ENCODE measurements around the gene ST6GALNAC3.
"Not testable (repeated sequence)": the region's sequence is repeated elsewhere in the genome, so short reads cannot be mapped to it uniquely, and the experiment has no call there.

Gene ST6GALNAC3

DNA sequence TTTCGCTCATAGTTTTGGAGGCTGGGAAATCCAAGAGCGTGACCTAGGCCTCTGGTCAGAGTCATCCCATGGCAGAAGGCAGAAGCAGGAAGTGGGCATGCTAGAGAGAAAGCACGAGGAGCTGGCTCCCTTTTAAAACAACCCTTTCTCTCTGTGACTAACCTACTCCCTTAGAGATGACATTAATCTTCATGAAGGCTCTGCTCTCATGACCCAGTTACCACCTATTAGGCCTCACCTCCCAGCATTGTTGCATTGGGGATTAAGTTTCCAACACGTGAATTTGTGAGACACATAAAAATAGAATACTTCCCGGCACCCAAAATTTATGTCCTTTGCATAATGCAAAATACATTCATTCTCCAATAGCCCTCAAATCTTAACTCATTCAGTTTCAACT, 569.6 kb downstream of the ST6GALNAC3 start:
- no peak for DNase-seq

DNA sequence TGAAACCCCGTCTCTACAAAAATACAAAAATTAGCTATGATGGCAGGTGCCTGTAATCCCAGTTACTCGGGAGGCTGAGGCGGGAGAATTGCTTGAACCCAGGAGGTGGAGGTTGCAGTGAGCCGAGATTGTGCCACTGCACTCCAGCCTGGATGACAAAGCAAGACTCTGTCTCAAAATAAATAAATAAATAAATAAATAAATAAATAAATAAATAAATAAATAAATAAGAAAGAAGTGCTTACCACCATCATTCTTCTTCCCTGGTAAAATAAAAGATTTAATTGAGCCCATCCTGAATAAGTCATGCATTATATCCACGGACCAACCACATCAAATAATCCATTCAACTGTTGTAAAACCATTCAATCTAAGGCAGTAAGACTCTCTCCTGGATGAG, 578.3 kb downstream of the ST6GALNAC3 start:
- not testable (repeated sequence) for DNase-seq

DNA sequence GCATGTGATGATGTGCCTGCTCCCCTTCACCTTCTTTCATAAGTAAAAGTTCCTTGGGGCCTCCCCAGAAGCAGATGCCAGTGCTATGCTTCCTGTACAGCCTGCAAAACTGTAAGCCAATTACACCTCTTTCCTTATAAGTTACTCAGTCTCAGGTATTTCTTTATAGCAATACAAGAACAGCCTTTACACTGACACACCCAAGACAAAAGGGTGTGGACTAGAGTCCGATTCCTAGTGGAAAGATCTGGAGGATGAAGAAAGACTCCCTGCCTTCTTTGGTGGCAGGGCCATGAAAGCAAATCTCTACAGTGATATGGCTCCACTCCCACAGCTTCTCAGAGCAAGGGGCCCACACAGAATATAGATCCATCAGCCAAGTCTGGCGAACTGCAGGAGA, 583.1 kb downstream of the ST6GALNAC3 start:
- DNase-seq: no peak

DNA sequence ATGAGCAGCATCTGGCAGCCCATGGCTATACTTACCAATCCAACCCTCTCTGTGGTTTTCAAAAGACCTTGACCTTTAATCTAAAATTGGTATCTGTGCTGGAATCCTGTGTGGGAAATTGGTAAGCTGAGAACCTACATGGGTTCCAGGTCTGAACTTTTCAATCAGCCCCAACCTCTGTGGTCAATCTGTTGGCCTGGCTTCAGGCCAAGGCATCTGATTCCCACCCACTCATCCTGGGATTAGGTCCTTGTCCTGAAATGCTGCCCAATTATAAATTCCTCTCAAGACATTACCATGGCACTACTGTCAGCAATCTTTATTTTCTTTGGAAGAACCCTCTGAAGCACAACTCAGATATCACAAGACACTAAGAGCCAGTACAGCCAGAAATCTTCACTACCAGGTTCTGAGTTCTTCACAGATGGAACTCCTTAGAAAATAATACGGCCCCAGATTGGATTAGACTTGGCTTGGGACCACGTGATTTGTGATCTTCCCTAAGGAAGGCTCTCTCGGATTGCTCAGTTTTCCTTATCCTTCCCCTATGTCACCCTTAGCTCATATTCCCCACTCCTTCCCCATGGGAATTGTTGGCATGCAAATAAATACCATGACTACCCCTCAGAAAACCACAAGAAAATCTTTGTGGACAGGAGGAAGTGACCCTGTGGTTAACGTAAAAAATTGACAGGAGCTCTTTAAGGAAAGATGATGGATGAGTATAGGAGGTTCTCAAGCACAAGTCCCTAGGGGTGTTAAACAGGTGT, 584.8 kb downstream of the ST6GALNAC3 start:
- DNase-seq: no peak

DNA sequence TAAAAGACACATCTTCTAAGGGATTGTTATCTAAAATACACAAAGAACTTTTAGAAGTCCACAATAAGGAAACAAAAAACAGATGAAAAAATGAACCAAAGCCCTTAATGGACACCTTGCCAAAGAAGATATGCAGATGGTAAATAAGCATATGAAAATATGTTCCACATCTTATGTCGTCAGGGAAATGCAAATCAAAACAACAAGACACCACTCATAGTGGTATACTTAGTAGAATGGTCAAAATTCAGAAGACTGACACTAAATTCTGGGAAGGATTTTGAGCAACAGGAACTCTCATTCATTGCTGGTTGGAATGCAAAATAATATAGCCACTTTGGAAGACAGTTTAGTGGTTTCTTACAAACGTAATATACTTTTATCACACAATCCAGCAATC, 587.0 kb downstream of the ST6GALNAC3 start:
- no peak for DNase-seq

DNA sequence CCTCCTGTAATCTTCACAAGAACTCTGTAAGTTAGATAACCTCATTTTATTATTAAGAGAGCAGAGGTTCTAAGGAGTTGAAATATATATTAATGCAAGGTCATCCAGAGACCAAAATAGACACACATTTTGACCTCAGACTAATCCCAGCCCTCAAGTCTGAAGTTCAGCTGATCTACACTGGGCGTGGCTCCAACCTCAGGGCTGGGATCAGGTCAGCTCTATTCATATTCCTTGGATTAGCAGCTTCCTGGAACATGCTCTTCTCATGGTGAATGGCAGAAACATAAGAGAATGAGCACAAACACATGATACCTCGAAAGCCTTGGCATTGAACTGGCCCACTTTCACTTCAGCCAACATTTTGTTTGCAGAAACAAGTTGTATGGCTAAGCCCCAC, 592.0 kb downstream of the ST6GALNAC3 start:
- no peak for DNase-seq

DNA sequence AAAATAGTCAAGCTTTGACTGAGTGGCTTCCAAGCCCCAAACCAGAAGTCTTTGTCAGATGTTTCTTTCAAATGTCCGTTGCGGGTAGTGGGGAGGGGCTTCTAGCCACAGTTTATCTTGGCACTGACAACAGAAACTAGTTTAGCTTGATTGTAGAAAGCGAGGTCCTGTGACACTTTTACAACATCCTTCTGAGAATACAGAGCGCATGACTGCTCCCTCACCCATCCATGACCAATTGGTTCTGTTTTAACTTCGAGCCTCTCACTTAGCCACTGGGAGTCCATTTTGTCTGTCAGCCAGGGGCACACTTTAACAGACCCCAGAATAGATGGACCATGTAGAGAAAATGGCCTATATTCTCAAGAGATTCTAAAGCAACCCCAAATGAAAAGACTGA, 593.5 kb downstream of the ST6GALNAC3 start:
- no peak for DNase-seq

DNA sequence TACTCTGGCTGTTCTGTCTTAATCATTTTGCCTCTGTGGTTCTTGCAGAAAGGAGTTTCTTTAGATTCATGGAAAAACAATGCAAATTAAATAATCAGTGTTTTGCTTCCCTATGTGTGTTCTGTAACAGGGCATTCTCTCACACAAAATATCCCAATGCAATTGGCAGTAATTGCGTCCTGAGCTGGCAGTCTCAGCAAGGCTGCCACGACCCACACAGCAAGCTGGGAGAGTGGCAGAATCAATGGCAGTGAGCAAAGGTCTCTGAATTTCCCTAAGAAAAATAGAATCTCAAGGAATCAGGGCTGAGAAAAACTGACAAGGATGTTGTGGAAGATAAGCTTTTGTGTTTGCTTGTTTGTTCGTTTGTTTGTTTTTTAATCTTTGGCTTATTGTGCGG, 594.6 kb downstream of the ST6GALNAC3 start:
- no peak for DNase-seq

DNA sequence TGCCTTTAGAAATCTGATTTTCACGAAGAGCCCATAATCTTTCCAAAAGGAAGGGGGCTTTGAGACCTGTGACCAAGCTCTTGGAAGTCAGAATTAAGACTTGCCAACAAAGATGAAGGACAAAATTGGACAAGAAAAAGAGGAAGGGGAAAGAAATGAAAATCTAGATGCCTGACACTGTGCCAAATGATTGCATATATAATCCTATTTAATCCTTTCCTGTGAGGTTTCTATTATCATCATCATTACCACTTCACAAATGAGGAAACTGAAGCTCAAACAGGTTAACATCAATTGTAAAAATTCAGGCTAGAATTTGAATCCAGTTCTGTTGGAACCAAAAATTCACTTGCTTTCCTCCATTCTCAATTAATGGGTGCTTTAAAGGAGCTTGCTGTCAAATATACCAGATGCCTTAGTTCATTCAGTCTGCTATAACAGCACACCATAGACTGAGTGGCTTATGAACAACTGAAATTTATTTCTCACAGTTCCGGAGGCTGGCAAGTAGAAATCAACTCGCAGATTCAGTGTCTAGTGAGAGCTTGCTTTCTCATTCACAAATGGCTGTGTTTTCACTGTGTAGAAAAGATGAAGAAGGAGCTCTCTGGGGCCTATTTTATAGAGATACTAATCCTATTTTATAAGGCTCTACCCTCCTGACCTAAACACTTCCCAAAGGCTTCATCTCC, 595.2 kb downstream of the ST6GALNAC3 start:
- no peak for DNase-seq

DNA sequence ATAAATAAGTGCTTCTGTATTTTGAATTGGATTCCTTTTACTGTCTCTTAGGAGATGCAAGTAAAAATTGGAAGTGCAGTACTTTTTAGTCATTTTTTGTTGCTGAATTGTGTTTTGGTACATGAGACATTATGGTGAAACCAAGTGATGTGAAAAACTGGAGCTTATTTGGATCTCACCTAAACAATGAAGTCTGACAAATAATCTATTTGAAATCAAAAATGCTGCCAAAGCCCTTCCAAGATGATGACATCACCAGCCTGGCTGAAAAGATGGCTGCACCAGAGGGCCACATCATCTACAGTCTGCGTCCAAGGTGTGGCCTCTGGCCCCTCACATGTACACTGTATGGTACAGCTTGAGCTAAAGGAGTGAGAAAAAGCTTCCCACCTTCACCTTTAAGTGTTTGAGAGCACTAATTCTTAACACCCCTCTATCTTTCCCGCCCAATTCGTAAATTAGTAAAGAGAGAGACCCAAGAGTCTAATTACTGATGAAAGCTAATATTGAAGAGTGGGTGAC, 600.2 kb downstream of the ST6GALNAC3 start:
- DNase-seq: no peak

DNA sequence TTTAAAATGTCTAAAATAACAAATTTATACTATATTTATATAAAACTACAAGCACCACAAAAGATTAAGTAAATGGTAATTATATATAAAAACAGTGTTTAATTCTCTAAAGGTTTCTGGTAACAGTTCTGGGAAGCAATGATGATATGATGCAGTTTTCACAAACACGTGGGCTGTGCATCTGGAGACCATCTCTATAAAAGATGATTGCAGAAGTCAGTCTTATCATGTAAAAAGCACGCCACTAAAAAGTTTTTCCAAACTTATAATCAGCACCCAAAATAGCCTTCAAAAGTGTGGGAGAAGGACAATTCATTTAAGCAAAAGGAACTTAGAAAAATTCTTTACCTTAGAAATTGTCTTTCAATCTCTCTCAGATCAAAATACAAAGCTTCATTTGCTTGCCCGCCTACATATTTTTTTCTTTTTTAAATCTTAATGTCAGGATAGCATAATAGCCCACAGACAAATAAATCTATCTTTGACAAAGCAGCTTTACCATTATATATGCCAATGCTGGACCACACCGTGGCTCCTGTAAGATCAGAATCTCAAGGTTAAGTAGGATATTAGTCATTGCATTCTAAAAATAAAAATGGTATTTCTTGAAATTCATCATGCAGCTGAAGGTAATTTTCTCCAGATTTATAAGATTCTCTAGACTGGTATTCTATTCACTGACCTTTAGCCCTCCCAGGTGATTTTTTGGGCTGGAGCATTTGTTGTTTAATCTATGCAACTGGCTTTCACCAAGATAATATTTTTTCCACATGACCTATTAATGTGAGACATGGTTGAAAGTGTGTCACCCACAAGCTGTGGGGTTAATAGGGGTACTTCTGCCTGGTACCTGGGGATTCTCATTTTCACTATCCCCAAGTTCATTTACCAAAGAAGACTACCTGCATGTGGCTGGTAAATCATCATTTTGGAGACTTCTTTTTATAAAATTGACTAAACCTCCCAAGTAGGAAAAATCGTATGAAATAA, 603.2 kb downstream of the ST6GALNAC3 start:
- no peak for DNase-seq

DNA sequence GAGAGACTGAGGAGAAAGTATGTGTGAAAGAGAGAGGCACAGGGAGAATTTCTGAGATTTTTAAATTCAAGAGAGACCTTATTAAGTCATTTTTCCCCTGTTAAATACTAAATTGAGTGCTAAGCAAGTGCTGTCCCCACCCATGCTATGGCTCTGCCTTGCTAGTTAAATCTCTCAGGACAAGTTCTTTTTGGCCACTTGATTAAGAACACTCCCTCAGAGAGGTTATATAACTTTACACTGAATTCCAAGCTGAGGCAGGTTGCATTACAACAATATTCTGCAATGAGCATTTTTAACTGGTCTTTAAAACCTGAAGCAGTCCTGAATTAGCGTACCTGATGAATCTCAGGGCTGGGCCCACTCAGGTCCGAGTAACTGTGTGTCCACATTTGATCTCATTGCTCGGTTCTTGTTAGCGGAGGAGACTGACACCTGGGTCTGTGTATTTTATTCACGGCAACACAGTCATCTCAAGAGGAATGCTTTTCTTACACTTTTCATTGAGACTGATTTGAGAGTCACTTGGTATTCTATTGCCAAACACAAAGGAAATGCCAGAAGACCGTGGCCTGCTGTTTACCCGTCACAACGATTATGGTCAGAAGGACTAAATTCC, 605.1 kb downstream of the ST6GALNAC3 start:
- DNase-seq: no peak

DNA sequence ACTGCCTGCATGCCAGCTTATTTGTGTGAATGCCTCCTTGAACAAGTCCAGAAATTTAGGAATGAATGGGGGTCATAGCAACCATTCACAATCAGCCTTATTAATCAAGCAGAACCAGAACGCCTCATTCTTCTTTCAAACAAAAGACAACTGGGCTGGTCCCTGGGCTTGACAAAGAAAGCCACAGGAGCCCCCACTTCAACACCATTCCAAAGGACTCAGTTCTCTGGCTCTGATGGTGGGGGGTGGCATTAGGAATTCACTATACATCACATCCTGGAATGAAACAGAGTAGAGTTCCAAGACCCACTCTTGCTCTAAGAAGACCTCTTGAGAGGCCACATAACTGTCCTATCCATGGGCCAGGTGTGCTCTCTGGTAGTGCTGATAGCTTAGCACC, 606.1 kb downstream of the ST6GALNAC3 start:
- no peak for DNase-seq

DNA sequence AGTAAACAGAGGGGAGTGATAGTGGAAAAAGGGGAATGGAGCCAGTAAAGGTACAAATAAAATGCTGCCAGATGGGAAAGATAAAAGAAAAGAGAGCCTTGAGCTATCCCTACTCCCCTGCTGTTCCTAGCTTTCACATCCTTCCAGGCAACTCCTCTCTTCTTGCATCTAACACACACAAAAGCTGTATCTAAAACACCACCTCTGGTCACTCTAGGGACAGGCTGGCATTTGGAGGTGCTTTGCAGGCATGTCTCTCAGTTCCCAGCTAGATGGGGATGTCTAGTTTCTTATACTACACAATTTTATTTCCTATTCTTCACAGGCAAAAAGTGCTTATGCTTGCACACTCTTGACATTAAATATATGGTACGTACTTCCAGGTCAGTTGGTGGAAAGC, 607.6 kb downstream of the ST6GALNAC3 start:
- DNase-seq: no peak

All from C1 segment of cervical spinal cord (tissue), 14 donors.